ENCODE measurements around the gene NAXD.
"Not testable (repeated sequence)": the region's sequence is repeated elsewhere in the genome, so short reads cannot be mapped to it uniquely, and the experiment has no call there.

NAXD gene

DNA sequence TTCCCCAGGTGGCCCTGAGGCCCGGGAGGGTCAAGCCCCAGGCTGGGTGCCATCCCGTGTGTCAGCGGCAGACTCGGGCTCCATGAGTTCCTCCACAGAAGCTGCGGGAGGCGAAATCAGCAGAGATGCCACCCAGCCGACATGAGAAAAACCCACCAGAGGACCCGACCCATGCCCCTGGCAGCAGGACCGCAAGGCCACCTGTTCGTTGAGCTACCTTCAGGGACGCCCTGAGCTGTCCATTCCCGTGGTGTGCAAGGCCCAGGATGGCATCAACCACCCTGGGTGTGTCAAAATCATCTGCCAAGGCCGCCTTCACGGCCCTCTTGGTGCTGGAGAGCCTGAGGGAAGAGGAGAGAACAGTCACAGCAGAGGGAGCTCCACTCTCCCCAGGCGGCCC lies 30.4 kb downstream of the NAXD start:
- DNase-seq = no peak

DNA sequence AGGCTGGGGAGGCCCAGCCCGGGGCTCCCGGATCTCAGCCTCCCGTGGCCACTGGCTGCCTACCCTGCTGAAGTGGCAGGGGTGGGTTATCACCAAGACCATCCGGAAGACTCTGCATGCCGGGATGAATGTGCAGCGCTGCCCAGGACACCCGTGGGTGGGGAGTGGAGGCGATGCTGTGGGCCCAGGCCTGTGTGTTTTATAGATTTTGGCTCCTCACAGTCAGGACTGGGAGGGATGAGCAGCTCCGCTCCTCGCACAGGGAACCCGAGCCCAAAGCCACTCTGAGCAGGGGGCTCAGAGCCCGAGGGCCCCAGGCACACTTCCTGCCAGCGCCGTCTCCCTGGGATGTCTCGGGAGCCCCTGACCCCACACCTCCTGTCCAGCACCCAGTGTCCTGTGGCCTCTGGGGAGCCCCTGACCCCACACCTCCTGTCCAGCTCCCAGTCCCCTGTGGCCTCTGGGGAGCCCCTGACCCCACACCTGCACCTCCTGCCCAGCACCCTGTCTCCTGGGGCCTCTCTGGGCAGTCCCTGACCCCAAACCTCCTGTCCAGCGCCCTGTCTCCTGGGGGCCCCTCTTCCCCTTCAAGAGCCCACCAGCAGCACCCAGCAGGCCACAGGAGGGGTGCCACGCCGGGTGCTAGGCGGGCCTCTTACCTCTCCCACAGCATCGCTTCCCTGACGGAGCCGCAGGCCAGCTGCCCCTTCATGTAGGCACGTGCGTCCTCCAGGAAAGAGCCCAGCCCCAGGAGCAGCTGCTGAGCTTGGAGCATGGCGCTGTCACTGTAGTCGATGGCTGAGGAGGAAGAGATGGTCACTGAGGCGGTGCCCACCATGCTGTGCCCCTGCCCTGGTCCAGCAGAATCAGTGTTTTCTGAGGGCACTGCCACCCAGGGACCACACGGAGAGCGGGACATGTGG lies 31.4 kb downstream of the NAXD start:
- no peak for DNase-seq

DNA sequence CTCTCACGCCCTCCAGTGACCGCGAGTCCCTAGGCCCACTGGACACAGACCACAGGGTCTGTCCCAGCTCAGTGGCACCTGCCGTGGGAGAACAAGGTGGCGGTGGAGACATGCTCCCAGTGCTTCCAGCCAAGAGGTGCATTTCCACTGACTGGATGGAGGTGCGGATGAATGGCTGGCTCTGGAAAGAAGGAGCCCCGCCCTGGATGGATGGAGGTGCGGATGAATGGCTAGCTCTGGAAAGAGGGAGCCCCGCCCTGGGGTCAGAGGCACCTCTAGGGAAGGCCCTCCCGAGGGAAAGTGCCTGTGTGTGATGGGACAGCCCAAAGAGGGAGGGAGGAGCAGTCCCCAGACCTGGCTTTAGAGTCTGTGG lies 32.0 kb downstream of the NAXD start:
- no peak for DNase-seq

DNA sequence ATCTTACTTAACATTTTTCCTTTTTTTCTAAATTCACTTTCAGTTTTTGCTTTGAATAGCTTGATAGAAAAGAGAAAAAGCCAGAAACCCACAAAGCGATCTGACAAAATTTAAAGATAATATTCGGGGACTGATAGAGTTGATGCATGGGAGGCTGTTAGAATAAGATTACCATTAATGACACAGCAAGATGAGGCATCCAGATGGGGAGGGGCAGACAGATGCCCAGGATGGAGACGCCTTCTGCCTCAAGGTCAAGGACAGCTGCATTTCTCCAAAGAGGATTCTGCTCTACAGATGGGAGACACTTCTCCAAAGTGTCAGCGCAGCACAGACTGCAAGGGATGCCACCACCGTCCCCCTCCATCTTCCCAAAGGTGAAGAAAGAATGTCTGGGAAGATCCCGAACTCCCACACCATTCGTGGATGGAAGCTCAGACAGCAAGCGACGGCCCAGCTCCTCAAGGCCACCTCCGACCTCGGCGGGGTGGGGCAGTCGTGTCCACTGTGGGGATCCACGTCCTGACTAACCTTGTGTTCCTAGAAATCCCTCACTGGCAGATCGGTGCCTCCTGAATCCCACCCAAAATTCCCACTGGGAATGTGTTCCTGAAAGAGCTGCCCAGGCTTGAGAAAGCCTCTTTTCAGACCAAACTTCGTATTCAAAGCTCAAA lies 32.9 kb downstream of the NAXD start:
- no peak for DNase-seq

DNA sequence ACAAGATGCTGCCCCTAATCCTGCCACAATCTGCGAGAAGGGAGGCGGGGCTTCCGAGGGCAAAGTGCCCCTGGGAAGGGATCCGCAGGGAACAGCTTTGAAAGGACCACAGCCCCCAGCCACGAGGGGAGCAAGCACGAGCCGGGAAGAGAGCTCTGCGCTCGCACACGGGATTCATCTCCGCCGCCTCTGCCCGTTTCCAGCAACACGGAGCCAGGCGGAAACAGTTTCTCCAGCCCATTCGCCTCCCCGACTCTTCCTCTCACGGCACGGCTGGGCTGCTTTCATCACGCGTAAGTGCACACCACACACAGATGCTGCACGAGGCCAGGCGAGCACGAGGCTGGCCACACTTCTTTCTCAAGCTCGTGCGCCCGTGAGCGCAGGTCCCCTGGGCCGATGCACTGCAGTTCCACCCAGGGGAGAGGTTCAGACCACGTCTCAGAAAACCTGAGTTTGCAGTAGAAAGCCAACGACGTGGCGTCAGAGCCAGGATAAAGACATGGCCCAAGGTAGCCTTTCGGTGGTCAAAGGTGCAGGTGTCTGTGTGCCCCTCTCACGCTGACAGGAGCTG lies 33.6 kb downstream of the NAXD start:
- DNase-seq = no peak

DNA sequence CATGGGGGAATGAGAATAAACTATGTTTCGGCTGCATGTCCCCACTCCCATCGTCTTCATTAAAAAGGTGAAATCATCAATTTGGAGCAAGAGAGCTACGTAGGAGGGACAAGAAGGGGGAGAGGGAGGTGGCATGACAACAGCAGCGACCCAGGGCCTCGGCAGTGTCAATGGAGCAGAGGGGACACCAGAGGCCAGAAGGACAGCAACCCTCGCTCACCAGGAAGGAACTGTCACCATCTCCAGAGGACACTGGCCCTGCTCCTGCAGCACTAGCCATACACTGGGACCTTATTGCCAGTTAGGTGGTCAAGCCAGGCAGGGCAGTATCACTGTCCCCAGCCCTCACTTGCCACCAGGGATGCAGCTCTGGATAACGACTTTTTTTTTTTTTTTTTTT lies 34.2 kb downstream of the NAXD start:
- no peak for DNase-seq

DNA sequence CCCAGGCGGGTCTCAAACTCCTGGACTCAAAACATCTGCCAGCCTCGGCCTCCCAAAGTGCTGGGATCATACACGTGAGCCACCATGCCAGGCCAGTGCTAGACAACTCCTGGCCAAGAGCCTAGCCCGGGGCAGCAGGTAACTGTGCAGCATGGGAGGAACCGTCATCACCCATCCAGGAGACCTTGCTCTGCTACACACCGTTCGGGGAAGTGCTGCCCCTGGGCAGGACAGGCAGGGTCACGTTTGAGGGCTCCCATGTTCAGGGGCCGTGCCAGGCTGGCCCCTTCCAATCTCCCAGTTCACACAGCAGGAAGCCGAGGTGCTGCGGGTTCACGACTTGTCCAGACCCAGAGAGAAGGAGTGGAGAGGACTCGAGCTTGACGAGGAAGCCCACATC lies 35.1 kb downstream of the NAXD start:
- DNase-seq = no peak

DNA sequence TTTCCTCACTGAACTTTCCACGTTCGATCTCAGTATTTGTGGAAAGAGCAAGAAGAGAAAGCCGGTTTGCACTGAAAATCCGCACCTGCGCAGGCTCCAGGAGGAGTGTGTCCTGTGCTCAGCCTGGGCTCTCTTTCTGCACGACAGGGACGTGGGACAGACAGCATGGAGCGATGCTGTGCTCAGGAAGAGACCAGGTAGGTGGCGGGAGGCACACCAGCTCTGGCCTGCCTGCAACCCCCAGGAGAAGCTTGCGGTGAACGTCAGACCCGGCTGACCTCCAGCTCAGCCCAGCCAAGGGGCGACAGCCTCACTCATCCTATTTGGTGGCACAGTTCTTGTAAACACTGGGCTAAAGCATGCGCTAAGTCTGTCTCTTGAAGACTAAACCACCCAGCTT lies 35.9 kb downstream of the NAXD start:
- no peak for DNase-seq

DNA sequence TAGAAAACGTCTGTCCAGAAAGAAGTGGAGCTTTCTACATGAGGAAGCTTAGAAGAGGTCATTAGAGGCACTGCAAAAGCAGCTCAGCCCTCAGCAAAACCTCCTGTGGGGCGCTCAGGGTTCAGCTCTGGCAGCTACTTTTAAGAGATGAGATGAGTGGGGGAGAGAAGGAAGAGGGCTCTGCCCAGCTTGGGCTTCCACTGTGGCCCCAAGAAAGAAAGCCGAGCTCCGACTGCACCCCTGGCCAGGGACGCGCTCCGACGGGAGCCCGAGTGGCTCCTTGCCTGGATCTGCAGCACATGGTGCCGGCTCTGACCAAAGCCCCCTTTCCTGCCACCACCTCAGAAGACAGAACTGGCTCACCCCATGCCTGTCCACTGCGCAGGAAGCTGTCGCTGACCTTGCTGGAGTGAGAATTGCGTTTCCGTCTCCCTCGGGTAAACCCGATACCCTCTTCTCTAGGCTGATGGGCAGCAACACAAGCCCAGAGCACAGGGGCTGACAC lies 36.4 kb downstream of the NAXD start:
- DNase-seq = no peak

DNA sequence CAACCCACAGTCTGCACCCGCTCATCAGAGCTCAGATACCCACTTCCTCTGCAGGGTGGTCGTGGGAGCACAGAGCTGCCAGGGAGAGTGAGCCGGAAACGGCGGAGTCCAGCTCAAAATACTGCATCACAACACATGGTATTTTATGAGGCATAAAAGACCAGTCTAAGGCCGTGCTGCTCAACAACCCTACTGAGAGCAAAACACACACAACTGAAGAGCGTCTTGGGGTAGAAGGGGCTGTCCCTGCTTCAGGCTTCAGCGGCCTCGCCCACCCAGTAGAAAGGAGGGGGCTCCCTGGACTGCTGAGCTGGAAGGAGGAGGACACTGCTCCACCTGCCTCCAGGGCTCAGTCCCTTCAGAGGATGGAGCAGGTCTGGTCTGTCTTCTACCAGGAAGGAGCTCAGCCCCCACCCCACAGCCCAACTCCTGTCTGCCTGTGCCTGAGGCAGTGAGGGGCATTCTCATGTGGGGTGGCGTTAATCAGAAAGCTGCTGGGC lies 36.9 kb downstream of the NAXD start:
- DNase-seq = no peak

DNA sequence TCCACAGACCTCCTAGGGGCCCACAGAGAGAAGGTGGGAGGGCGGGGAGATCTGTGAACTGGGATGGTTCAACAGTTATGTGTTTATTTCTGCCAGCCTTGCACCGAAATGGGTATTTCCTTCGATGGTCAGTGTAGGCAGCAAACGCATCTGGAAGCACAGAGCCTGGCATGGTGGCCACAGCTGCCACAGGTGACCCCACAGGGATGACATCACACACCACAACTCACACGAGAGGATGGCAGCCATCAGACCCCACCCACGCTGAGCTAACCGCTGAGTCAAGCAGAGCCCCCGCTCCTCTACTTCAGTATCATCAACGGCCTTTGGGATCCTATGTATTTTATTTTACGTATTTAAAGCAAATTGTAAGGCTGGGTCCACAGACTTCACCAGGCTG lies 37.4 kb downstream of the NAXD start:
- no peak for DNase-seq

DNA sequence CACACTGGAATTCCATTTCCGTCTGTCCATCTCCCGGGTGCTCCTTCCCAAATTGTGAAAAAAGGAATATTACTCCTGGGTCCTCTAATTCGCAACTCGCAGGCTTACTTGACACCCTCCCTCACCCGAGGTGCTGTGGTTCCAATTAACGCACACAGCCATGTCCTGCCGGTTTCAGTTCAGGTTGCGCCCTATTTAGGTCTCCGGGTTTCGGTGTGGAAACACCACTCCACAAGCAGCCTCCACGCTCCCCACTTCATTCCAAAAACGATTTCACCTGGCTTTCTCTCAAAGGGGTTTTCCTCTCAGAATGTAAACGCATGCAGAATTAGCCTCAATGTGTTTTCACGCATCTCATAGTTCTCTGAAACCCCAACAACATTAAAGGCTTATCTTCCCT lies 37.9 kb downstream of the NAXD start:
- no peak for DNase-seq

DNA sequence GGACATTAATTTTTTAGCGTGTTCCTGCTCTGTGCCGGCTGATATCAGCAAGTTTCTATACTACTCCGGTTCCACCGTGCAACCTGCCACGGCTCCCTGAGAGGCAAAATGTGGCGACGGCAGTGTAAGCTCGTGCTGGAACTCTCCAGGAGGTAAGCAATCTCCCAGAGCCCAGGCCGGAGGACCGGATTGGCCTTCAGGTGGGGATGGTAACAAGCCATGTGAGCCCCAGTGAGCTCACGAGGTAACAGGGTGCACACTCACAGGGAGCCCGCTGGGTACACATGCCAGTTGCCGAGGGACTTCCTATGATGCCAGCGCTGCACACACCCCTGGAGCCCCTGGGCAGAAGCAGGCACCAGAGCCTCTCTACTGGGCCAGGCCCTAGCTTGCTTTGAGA lies 38.5 kb downstream of the NAXD start:
- no peak for DNase-seq

DNA sequence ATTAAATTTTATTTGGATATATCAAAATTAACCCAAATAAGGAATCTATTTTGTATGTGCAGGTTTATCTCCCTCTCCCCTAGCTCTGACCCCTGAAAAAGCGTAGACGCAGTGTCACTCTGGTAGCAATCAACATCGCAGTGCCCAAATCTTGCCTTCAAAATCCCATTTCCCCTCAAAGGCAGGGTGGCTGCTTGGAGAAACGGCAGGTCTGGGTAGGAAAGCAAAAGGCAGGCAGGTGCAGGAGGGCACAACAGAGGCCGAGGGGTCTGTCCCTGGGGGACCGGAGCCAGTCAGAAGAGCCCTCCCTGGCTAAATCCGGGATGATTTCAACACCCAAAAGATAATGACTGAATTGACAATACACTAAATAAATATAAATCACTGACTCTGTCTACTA lies 41.9 kb downstream of the NAXD start:
- DNase-seq = no peak

DNA sequence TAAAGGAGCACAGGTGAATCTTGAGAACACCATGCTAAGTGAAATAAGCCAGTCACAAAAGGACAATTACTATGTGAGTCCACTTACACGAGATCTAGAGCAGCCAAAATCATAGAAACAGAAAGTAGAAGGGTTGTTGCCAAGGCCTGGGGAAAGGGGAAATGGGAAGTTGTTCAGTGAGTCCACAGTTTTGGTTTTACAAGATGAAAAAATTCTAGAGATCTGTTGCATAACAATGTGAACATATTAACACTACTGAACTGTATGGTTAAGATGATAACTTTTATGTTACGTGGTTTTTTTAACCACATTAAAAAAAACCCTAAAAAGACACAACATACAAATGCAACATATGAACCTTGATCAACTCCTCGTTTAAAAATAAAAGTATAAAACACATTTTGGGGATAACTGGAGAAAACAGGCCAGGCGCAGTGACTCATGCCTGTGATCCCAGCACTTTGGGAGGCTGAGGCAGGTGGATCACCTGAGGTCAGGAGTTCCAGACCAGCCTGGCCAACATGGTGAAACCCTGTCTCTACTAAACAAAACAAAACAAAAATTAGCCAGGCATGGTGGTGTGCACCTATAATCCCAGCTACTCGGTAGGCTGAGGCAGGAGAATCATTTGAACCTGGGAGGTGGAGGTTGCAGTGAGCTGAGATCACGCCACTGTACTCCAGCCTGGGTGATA lies 43.0 kb downstream of the NAXD start:
- DNase-seq = not testable (repeated sequence)

DNA sequence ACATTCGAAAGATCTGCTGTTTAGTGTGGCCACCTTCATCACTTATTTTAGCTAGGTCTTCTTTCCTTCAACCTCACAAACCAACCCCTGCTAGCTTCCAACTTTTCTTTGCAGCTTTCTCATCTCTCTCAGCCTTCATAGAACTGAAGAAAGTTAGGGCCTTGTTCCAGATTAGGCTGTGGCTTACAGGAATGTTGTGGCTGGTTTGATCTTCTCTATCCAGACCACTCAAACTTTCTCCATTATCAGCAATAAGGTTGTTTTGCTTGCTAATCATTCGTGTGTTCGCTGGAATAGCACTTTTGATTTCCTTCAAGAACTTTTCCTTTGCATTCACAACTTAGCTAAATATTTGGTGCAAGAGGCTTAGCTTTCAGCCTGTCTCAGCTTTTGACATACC lies 45.9 kb downstream of the NAXD start:
- DNase-seq = no peak

DNA sequence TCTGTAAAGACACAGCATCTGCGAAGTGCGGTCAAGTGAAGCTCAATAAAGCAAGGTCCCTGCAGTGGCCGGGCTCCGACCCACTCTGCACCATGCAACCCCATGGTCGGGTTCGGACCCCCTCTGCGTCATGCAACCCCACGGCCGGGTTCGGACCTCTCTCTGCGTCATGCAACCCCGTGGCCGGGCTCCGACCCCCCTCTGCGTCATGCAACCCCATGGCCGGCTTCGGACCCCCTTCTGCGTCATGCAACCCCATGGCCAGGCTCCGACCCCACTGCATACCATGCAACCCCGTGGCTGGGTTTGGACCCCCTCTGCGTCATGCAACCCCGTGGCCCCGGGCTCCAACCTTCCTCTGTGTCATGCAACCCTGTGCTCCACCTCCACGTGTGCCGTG lies 46.7 kb downstream of the NAXD start:
- no peak for DNase-seq

DNA sequence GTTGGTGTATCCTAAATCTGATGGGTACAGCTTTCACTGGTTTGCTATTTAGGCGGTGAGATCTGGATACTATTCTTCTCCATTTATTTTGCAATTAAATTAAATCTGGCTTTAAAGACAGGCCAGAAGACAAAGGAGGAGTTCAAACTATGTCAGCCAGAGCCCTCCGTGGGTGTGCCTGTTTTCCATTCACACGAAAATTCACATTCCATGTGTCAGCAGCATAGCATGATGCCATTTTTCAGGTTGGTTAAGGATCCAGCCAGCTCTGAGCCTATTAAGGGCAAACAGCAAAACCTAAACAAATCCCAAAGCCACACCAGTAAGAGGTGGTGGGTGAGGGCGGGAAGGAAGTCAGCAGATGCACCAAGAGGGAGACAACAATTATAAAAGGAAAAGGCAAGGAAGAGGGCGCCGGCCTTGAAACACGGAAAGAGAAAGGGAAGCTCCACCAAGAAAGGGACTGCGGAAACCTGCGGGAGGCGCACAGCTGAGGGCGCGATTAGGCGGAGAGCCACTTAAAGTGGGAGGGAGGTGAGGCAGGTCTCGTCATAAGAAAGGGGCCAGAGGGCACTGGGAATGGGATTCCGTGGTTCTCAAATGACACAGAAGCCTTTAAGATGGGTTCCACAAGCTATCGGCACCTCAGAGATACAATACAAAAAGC lies 47.6 kb downstream of the NAXD start:
- DNase-seq = no peak

DNA sequence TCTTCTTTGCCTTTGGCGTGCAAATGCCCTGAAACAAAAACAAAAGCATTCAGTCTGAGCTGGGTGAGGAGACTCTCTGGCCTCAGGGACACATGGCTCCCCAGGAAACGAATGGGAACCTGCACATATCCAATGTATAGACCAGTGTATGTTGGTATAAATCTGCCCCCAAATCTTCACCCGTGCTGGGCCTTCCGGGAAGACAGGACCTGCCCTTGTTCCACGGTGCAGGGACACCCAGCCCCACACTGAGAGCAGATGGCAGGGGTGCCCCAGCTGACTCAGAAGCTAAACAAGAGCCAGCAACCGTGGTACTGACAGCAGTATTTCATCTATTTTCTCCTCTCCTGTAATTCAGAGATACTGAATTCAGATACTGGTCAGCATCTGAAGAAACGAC lies 48.1 kb downstream of the NAXD start:
- DNase-seq = no peak

DNA sequence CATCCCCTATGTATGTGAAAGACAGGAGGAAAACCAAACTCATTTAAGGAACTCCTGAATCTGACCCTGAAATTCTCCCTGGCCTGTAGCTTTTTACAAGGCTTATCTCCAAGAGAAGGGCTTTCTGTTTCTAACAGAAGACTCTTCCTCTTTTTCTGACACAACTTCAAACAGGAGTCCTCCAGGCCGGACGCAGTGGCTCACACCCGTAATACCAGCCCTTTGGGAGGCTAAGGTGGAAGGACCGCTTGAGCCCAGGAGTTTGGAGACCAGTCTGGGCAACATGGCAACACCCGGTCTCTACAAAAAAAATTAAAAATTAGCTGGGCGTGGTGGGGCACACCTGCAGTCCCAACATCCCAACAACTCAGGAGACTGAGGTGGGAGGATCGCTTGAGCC lies 48.7 kb downstream of the NAXD start:
- no peak for DNase-seq

DNA sequence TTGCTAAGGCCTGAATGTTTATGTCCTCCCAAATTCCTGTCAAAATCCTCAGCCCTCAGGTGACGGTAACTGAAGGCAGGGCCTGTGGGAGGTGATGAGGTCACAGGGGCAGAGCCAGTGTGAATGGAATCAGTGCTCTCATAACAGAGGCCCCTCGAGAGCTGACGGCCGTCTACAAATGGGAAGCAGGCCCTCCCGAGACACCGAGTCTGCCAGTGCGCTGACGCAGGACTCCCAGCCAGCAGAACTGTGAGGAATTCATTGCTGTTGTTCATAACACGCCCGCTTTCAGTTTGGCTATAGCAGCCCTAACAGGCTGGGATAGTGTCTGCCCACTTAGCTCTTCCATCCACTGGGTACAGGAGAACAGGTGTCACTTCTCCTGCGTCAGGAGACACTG lies 49.3 kb downstream of the NAXD start:
- DNase-seq = no peak

DNA sequence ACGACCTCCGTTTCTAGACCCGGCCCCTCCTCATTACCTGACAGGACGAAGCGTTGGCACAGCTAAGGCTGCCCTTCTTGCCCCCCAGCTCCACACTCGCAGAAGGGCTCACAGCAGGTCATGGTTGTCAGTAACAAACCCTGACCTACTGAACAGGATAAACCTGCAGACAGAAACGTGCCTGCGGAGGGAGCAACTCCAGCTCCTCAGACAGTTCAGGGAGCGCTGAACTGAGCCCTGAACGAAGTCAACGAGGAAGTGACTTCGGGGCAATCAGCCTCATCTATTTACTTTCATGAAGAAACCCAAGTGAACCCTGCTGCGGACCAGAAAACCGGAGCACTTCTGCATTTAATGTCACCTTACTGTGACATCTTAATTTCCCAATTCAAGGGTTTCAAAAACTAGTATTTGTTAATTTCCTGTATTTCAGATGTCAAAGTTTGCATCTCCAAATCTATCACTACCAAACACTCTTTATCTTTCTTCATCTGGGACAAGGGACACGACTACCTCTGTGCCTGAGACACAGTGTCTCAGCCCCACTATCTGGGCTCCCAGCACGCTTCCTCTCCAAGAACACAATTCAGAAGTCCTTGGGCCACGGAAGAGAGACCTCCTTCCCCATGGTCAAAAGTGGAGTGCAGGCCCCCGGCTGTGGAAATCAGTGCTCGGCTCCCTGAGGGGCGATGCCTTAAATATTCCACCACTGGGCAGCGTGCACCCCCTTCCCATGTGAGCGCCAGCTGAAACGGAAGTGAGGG lies 50.3 kb downstream of the NAXD start:
- DNase-seq = no peak

All from NCI-H226 (cell line).